ENCODE data around the gene PLXNA4. TPM values are rescaled to one million over a fixed set of nuclear protein-coding genes. Genes with fewer than 3 reads are reported as not detected.
A peak's percentile ranks its signal among the peaks of the same experiment; 100 is the strongest.

Gene PLXNA4
- total and polyA plus RNA-seq, 2 experiments from 2014 or later, result 1.9 to 4.8 TPM

- no peak for DNase-seq (ENCODE audit: low spot score)
- Histone ChIP-seq H3K36me3 (replicated peaks; ENCODE audit: insufficient read depth, low read depth) (no peaks in the 10 kb centered on the region), H2AFZ (no peak overlapping the region), H3K4me2 (peak overlapping the region; percentile 63), H3K27ac (peak overlapping the region; percentile 86), H3K79me2 (no peaks in the 10 kb centered on the region), H3K9me2 (replicated peaks; ENCODE audit: insufficient read depth) (no peaks in the 10 kb centered on the region), H3K4me1 (ENCODE audit: insufficient read depth) (peaks cover 59% of the 10 kb centered on the region), H4K20me1 (ENCODE audit: insufficient read depth, poor library complexity, severe bottlenecking) (no peaks in the 10 kb centered on the region), H3K27me3 (no peaks in the 10 kb centered on the region), H3K9me3 (ENCODE audit: low read depth) (no peaks in the 10 kb centered on the region), H3K4me3 (no peak overlapping the region)
- WGBS (ENCODE audit: low lambda C conversion rate, missing lambda C conversion rate), result 50% methylated on average over 5 of the region's 5 CpGs
- no peak for TF ChIP-seq EZH2phosphoT487 (IDR thresholded peaks at IDR 0.05; ENCODE audit: low read depth, severe bottlenecking, unreplicated experiment)
- no peak for TF ChIP-seq CTCF (IDR thresholded peaks at IDR 0.05; ENCODE audit: poor library complexity)
- TF ChIP-seq EZH2 (IDR thresholded peaks at IDR 0.05; ENCODE audit: borderline replicate concordance), result no peak
Measured at GRCh38 chr7:132376361-132377013, 199.8 kb downstream of the PLXNA4 start.

- Histone ChIP-seq H3K79me2 (no peaks in the 10 kb centered on the region), H3K4me3 (no peak overlapping the region), H3K27ac (no peak overlapping the region), H3K27me3 (no peaks in the 10 kb centered on the region), H3K36me3 (replicated peaks; ENCODE audit: insufficient read depth, low read depth) (no peaks in the 10 kb centered on the region), H4K20me1 (ENCODE audit: insufficient read depth, poor library complexity, severe bottlenecking) (no peaks in the 10 kb centered on the region), H3K9me3 (ENCODE audit: low read depth) (no peaks in the 10 kb centered on the region), H3K9me2 (replicated peaks; ENCODE audit: insufficient read depth) (no peaks in the 10 kb centered on the region), H2AFZ (no peak overlapping the region), H3K4me1 (ENCODE audit: insufficient read depth) (peaks cover 36% of the 10 kb centered on the region), H3K4me2 (no peak overlapping the region)
- DNase-seq (ENCODE audit: low spot score), result no peak
- TF ChIP-seq CTCF (IDR thresholded peaks at IDR 0.05; ENCODE audit: poor library complexity), result no peak
- no peak for TF ChIP-seq EZH2 (IDR thresholded peaks at IDR 0.05; ENCODE audit: borderline replicate concordance)
- TF ChIP-seq EZH2phosphoT487 (IDR thresholded peaks at IDR 0.05; ENCODE audit: low read depth, severe bottlenecking, unreplicated experiment), result no peak
- WGBS (ENCODE audit: low lambda C conversion rate, missing lambda C conversion rate), result 53% methylated on average over 4 of the region's 4 CpGs
Measured at GRCh38 chr7:132373879-132374278, 202.4 kb downstream of the PLXNA4 start.

GRCh38 chr7:132373041-132373440 lies 203.2 kb downstream of the PLXNA4 start:
- Histone ChIP-seq H4K20me1 (ENCODE audit: insufficient read depth, poor library complexity, severe bottlenecking) (no peaks in the 10 kb centered on the region), H2AFZ (no peak overlapping the region), H3K27me3 (no peaks in the 10 kb centered on the region), H3K4me3 (no peak overlapping the region), H3K4me1 (ENCODE audit: insufficient read depth) (peaks cover 35% of the 10 kb centered on the region), H3K9me2 (replicated peaks; ENCODE audit: insufficient read depth) (no peaks in the 10 kb centered on the region), H3K27ac (no peak overlapping the region), H3K36me3 (replicated peaks; ENCODE audit: insufficient read depth, low read depth) (no peaks in the 10 kb centered on the region), H3K4me2 (no peak overlapping the region), H3K9me3 (ENCODE audit: low read depth) (no peaks in the 10 kb centered on the region), H3K79me2 (no peaks in the 10 kb centered on the region)
- DNase-seq (ENCODE audit: low spot score), result no peak
- TF ChIP-seq EZH2phosphoT487 (IDR thresholded peaks at IDR 0.05; ENCODE audit: low read depth, severe bottlenecking, unreplicated experiment), result no peak
- no peak for TF ChIP-seq EZH2 (IDR thresholded peaks at IDR 0.05; ENCODE audit: borderline replicate concordance)
- TF ChIP-seq CTCF (IDR thresholded peaks at IDR 0.05; ENCODE audit: poor library complexity), result no peak
- 96% methylated on average over 3 of the region's 3 CpGs for WGBS (ENCODE audit: low lambda C conversion rate, missing lambda C conversion rate)

Measured in hepatocyte (in vitro differentiated cells).